H1 (cell line): ENCODE measurements around the gene ARGLU1. TPM values are rescaled to one million over a fixed set of nuclear protein-coding genes. Genes with fewer than 3 reads are reported as not detected.

ENCODE experiments used
- BACH1 ChIP-seq: IDR thresholded peaks from 2 replicates; pipeline ENCODE4 v1.6.1; 2012; ENCODE audit warnings: low read length, improper control_type of control experiment
- CBX8 ChIP-seq: fragments of 300-800, 300-1000 bp; sonication (generic); IDR thresholded peaks from 2 replicates; pipeline ENCODE4 v1.7.1; 2016; ENCODE audit warnings: low read depth, low read length, borderline replicate concordance
- CREB1 ChIP-seq: IDR thresholded peaks from 2 replicates; pipeline ENCODE4 v1.6.1; 2012; ENCODE audit warnings: inconsistent platforms
- GTF2F1 ChIP-seq: IDR thresholded peaks from 2 replicates; pipeline ENCODE4 v1.6.1; 2012; ENCODE audit warnings: low read depth, low read length, improper control_type of control experiment, borderline replicate concordance
- JUN ChIP-seq: IDR thresholded peaks from 2 replicates; pipeline ENCODE4 v1.6.1; 2011; ENCODE audit warnings: low read depth, mild to moderate bottlenecking, improper control_type of control experiment, low read length
- KDM4A ChIP-seq: IDR thresholded peaks from one replicate; pipeline ENCODE4 v1.7.1; 2012; ENCODE audit warnings: low read depth, mild to moderate bottlenecking, moderate library complexity, low read length, inconsistent platforms; ENCODE audit not compliant: severe bottlenecking
- RAD21 ChIP-seq, 2 experiments: IDR thresholded peaks in 1 of 2; conservative IDR thresholded peaks in 1 of 2; 2 replicates each; pipeline ENCODE4 v1.6.1; 2011; ENCODE audit warnings: low read depth in 2 of 2, low read length in 2 of 2, improper control_type of control experiment in 1 of 2, inconsistent platforms in 1 of 2, mild to moderate bottlenecking in 1 of 2, moderate library complexity in 1 of 2
- RFX5 ChIP-seq: IDR thresholded peaks from 2 replicates; pipeline ENCODE4 v1.6.1; 2011; ENCODE audit warnings: low read depth, low read length, improper control_type of control experiment, borderline replicate concordance
- TCF12 ChIP-seq: IDR thresholded peaks from 2 replicates; pipeline ENCODE4 v1.6.1; 2011; ENCODE audit warnings: low read depth, mild to moderate bottlenecking, low read length
- polyA plus RNA-seq, 7 experiments: library from polyadenylated mRNA; depleted of rRNA in 3 of 7; stranded (reverse) in 5 of 7; unstranded in 2 of 7; fragments of >200 nt in 5 of 7; fragments of 200-250 nt in 2 of 7; gene quantifications; 1 replicate in 5 of 7; 2 replicates in 1 of 7; 4 replicates in 1 of 7; pipeline versions ENCODE4 v1.2.1 to v1.2.3, GENCODE V29; 2011 to 2013; ENCODE audit warnings: missing spikeins in 2 of 7, mixed read lengths in 2 of 7
- total RNA-seq: library from RNA; stranded (reverse); fragmentation: NEBNext Ultra II Directional; extraction: Animal tissue kit (Norgen Biotek cat#: 25700); gene quantifications from 2 replicates; pipeline ENCODE4 v1.2.1, GENCODE V29; 2021
- TF ChIP-seq, protein P1 (sequence below): fragments of 300-600 bp; sonication (generic); IDR thresholded peaks from 2 replicates; pipeline ENCODE4 v1.7.1; 2012; ENCODE audit warnings: low read length, moderate library complexity, mild to moderate bottlenecking, inconsistent platforms; ENCODE audit not compliant: insufficient replicate concordance
- TF ChIP-seq, protein P2 (sequence below): IDR thresholded peaks from 2 replicates; pipeline ENCODE4 v1.6.1; 2012; ENCODE audit warnings: inconsistent platforms

ARGLU1 gene
- total and polyA plus RNA-seq, 2 of the 8 experiments (the other 6 are each of a cell fraction or from before 2014, with no cell fraction given), result 47.8 to 84.9 TPM

DNA sequence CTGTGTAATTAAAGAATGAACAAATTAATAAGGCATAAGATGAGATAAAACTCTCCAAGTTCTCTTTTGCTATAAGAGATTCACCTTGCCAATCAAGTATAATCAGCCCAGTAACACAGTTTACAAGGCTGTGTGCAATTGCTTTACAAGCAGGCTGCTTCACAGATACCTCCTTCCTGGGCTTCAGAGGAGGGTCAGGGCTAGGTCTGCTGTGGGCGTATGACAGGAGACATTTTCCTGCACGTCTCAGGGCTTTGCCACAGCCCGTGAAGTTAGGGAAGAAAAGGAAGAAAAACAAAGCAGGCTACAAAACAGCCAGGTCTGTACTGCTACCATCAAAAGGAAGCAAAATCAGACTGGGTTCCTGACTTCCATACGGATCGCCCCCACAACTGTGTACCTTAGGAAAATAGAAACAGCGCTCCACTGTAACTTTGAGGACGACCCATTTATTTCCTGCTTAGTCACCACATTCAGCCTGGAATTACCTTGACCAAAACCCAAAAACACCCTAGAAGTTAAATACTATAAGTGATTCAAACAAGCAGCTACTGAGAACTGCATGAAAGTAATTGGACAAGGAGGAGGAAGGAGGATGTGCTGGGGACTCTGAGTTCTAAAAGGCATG lies 44.9 kb downstream of the ARGLU1 start (continued):
- TF ChIP-seq, protein P1, sequence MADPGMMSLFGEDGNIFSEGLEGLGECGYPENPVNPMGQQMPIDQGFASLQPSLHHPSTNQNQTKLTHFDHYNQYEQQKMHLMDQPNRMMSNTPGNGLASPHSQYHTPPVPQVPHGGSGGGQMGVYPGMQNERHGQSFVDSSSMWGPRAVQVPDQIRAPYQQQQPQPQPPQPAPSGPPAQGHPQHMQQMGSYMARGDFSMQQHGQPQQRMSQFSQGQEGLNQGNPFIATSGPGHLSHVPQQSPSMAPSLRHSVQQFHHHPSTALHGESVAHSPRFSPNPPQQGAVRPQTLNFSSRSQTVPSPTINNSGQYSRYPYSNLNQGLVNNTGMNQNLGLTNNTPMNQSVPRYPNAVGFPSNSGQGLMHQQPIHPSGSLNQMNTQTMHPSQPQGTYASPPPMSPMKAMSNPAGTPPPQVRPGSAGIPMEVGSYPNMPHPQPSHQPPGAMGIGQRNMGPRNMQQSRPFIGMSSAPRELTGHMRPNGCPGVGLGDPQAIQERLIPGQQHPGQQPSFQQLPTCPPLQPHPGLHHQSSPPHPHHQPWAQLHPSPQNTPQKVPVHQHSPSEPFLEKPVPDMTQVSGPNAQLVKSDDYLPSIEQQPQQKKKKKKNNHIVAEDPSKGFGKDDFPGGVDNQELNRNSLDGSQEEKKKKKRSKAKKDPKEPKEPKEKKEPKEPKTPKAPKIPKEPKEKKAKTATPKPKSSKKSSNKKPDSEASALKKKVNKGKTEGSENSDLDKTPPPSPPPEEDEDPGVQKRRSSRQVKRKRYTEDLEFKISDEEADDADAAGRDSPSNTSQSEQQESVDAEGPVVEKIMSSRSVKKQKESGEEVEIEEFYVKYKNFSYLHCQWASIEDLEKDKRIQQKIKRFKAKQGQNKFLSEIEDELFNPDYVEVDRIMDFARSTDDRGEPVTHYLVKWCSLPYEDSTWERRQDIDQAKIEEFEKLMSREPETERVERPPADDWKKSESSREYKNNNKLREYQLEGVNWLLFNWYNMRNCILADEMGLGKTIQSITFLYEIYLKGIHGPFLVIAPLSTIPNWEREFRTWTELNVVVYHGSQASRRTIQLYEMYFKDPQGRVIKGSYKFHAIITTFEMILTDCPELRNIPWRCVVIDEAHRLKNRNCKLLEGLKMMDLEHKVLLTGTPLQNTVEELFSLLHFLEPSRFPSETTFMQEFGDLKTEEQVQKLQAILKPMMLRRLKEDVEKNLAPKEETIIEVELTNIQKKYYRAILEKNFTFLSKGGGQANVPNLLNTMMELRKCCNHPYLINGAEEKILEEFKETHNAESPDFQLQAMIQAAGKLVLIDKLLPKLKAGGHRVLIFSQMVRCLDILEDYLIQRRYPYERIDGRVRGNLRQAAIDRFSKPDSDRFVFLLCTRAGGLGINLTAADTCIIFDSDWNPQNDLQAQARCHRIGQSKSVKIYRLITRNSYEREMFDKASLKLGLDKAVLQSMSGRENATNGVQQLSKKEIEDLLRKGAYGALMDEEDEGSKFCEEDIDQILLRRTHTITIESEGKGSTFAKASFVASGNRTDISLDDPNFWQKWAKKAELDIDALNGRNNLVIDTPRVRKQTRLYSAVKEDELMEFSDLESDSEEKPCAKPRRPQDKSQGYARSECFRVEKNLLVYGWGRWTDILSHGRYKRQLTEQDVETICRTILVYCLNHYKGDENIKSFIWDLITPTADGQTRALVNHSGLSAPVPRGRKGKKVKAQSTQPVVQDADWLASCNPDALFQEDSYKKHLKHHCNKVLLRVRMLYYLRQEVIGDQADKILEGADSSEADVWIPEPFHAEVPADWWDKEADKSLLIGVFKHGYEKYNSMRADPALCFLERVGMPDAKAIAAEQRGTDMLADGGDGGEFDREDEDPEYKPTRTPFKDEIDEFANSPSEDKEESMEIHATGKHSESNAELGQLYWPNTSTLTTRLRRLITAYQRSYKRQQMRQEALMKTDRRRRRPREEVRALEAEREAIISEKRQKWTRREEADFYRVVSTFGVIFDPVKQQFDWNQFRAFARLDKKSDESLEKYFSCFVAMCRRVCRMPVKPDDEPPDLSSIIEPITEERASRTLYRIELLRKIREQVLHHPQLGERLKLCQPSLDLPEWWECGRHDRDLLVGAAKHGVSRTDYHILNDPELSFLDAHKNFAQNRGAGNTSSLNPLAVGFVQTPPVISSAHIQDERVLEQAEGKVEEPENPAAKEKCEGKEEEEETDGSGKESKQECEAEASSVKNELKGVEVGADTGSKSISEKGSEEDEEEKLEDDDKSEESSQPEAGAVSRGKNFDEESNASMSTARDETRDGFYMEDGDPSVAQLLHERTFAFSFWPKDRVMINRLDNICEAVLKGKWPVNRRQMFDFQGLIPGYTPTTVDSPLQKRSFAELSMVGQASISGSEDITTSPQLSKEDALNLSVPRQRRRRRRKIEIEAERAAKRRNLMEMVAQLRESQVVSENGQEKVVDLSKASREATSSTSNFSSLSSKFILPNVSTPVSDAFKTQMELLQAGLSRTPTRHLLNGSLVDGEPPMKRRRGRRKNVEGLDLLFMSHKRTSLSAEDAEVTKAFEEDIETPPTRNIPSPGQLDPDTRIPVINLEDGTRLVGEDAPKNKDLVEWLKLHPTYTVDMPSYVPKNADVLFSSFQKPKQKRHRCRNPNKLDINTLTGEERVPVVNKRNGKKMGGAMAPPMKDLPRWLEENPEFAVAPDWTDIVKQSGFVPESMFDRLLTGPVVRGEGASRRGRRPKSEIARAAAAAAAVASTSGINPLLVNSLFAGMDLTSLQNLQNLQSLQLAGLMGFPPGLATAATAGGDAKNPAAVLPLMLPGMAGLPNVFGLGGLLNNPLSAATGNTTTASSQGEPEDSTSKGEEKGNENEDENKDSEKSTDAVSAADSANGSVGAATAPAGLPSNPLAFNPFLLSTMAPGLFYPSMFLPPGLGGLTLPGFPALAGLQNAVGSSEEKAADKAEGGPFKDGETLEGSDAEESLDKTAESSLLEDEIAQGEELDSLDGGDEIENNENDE, result no peak
- TF ChIP-seq GTF2F1 (no peak), BACH1 (no peak), TCF12 (no peak), RFX5 (no peak), CREB1 (no peak), RAD21 (IDR thresholded peaks at IDR 0.05 in 1 of 2, conservative IDR thresholded peaks at IDR 0.05 in 1 of 2; ENCODE audit: low read depth in 2 of 2, low read length in 2 of 2) (no peak), KDM4A (no peak), CBX8 (no peak), JUN (no peak)
- TF ChIP-seq, protein P2, sequence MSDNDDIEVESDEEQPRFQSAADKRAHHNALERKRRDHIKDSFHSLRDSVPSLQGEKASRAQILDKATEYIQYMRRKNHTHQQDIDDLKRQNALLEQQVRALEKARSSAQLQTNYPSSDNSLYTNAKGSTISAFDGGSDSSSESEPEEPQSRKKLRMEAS, result no peak
